Muscle layer of colon (tissue), 2 donors: ENCODE measurements around the gene ACP6.
A peak's percentile ranks its signal among the peaks of the same experiment; 100 is the strongest.
"Not testable (repeated sequence)": the region's sequence is repeated elsewhere in the genome, so short reads cannot be mapped to it uniquely, and the experiment has no call there.

ENCODE experiments used
- H3K27ac ChIP-seq: one replicate; pipeline ENCODE4 v1.7.0; 2013; ENCODE audit warnings: low read depth, mild to moderate bottlenecking, low read length, moderate library complexity
- H3K27me3 ChIP-seq, 2 donors: one replicate each; pipeline ENCODE4 v1.7.0; 2013; ENCODE audit warnings: low read length in 2 of 2, mild to moderate bottlenecking in 2 of 2; ENCODE audit not compliant: insufficient read depth in 2 of 2, control insufficient read depth in 1 of 2
- H3K36me3 ChIP-seq: one replicate; pipeline ENCODE4 v1.7.0; 2013; ENCODE audit warnings: mild to moderate bottlenecking, low read length; ENCODE audit not compliant: insufficient read depth
- H3K4me1 ChIP-seq: one replicate; pipeline ENCODE4 v1.7.0; 2013; ENCODE audit warnings: mild to moderate bottlenecking, low read length; ENCODE audit not compliant: insufficient read depth
- H3K4me3 ChIP-seq, 2 donors: one replicate each; pipeline ENCODE4 v1.7.0; 2013; ENCODE audit warnings: low read length in 2 of 2, low read depth in 1 of 2, mild to moderate bottlenecking in 1 of 2, moderate library complexity in 1 of 2
- H3K9ac ChIP-seq: one replicate; pipeline ENCODE4 v1.7.0; 2013; ENCODE audit warnings: low read length
- H3K9me3 ChIP-seq: one replicate; pipeline ENCODE4 v1.7.0; 2013; ENCODE audit warnings: mild to moderate bottlenecking, low read length
- donor health status: abdominal sarcoma.
- donor health status: Adenocarcinoma of cecum.

The ACP6 gene

DNA sequence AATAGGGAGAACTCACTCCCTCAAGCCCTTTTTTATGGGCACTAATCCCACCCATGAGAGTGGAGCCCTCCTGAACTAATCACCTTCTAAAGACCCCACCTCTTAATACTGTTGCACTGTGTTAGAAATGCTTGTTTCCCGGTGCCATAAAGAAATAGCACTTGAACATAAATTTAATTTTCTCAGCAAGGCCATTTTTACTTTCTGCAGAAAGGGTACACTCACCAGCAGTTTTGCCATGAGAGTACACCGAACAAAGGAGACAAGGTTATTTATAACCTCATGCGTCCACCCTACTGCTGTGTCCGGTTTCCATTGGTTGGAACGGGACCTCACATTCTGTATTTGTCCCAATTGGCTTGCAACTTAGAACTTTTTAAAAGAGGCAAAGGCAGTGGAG lies 7.4 kb upstream of the ACP6 start:
- not testable (repeated sequence) for H3K9me3 ChIP-seq, H3K36me3 ChIP-seq, H3K27ac ChIP-seq, H3K4me1 ChIP-seq, H3K4me3 ChIP-seq, H3K9ac ChIP-seq, H3K27me3 ChIP-seq

- H3K4me1 ChIP-seq: no peaks in the 10 kb centered on the region
- H3K27ac ChIP-seq: no peak overlapping the region
Measured at GRCh38 chr1:147676311-147677085, 6.2 kb upstream of the ACP6 start.

GRCh38 chr1:147673816-147674215 lies 3.5 kb upstream of the ACP6 start:
- Histone ChIP-seq H3K27ac (no peak overlapping the region), H3K9me3 (no peaks in the 10 kb centered on the region), H3K27me3 (no peaks in the 10 kb centered on the region), H3K4me1 (peaks cover 6% of the 10 kb centered on the region), H3K9ac (no peak overlapping the region), H3K36me3 (no peaks in the 10 kb centered on the region), H3K4me3 (no peak overlapping the region)

More at GRCh38 chr1:147676311-147677085, 6.2 kb upstream of the ACP6 start:
- no peaks in the 10 kb centered on the region for H3K36me3 ChIP-seq
- no peak overlapping the region for H3K9ac ChIP-seq
- no peaks in the 10 kb centered on the region for H3K27me3 ChIP-seq
- H3K4me3 ChIP-seq: no peak overlapping the region
- H3K9me3 ChIP-seq: no peaks in the 10 kb centered on the region

- Histone ChIP-seq H3K27me3 (no peaks in the 10 kb centered on the region), H3K4me3 (no peak overlapping the region), H3K27ac (no peak overlapping the region), H3K4me1 (peaks cover 10% of the 10 kb centered on the region), H3K36me3 (no peaks in the 10 kb centered on the region), H3K9ac (no peak overlapping the region), H3K9me3 (no peaks in the 10 kb centered on the region)
Measured at GRCh38 chr1:147673406-147673805, 3.1 kb upstream of the ACP6 start.

DNA sequence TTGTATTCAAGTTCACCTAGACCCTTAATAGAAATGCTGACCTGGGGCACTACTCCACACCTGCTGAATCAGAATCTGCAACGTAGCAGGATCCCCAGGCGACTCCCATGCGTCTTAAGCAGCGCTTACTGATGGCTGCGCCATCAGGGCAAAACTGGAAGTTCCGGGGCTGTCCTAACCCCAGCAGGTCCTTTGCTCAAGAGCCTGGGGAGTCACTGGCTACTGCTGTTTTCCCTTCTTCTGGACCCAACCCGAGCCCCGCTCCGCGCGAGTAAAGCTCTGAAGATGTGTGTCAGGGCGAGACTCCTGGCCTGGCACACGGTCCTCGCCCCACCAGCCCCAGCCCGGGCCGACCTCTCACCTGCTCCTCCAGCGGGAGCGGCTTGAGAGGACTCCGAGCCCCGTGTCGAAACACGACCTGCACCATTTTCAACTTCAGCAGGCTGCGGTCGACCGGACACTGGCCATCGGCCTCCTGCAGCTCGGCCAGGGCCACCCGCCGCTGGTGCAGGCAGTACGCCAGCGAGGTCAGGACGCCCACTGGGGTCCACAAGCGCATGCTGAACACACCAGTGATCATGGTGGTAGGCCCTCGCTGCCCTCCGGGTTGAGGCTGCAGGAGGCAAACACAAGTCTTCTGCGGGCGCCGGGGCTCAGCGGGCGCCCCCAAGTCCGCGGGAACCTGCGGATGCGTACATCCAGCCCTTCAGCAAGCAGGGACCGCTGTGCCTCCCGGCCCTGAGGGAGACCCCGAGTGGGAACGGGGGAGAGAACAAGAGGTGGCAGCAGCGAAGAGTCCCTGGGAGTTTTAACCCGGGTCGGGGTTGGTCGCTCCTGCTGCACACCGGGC lies 630 bp downstream of the ACP6 start:
- Histone ChIP-seq H3K36me3 (no peaks in the 10 kb centered on the region), H3K9ac (peak overlapping the region; percentile 32)

GRCh38 chr1:147665521-147665920 lies 4.8 kb downstream of the ACP6 start:
- Histone ChIP-seq H3K4me3 (no peak overlapping the region), H3K27ac (no peak overlapping the region), H3K27me3 (no peaks in the 10 kb centered on the region), H3K4me1 (peaks cover 10% of the 10 kb centered on the region), H3K9ac (no peak overlapping the region), H3K36me3 (no peaks in the 10 kb centered on the region), H3K9me3 (no peaks in the 10 kb centered on the region)

More for the DNA sequence above, 630 bp downstream of the ACP6 start:
- H3K4me1 ChIP-seq: peaks cover 10% of the 10 kb centered on the region
- no peaks in the 10 kb centered on the region for H3K27me3 ChIP-seq
- H3K4me3 ChIP-seq: peak overlapping the region; percentile 86 to 93
- no peaks in the 10 kb centered on the region for H3K9me3 ChIP-seq
- H3K27ac ChIP-seq: peak overlapping the region; percentile 80

GRCh38 chr1:147664206-147664605 lies 6.1 kb downstream of the ACP6 start:
- H3K36me3 ChIP-seq: peaks cover 3% of the 10 kb centered on the region
- no peaks in the 10 kb centered on the region for H3K27me3 ChIP-seq
- peaks cover 8% of the 10 kb centered on the region for H3K4me1 ChIP-seq
- H3K9ac ChIP-seq: no peak overlapping the region
- H3K27ac ChIP-seq: no peak overlapping the region
- no peak overlapping the region for H3K4me3 ChIP-seq
- no peaks in the 10 kb centered on the region for H3K9me3 ChIP-seq

- Histone ChIP-seq H3K27me3 (no peaks in the 10 kb centered on the region), H3K4me3 (no peak overlapping the region), H3K9me3 (no peaks in the 10 kb centered on the region), H3K9ac (no peak overlapping the region), H3K36me3 (peaks cover 64% of the 10 kb centered on the region), H3K4me1 (no peaks in the 10 kb centered on the region), H3K27ac (no peak overlapping the region)
Measured at GRCh38 chr1:147654511-147654910, 15.8 kb downstream of the ACP6 start.

- Histone ChIP-seq H3K9me3 (no peaks in the 10 kb centered on the region), H3K4me1 (no peaks in the 10 kb centered on the region), H3K36me3 (peaks cover 63% of the 10 kb centered on the region), H3K9ac (no peak overlapping the region), H3K4me3 (no peak overlapping the region), H3K27me3 (no peaks in the 10 kb centered on the region), H3K27ac (no peak overlapping the region)
Measured at GRCh38 chr1:147652306-147652705, 18.0 kb downstream of the ACP6 start.

GRCh38 chr1:147651466-147651865 lies 18.9 kb downstream of the ACP6 start:
- Histone ChIP-seq H3K27ac (no peak overlapping the region), H3K9ac (no peak overlapping the region), H3K4me3 (no peak overlapping the region), H3K4me1 (no peaks in the 10 kb centered on the region), H3K9me3 (no peaks in the 10 kb centered on the region), H3K27me3 (no peaks in the 10 kb centered on the region), H3K36me3 (peaks cover 63% of the 10 kb centered on the region)

- H3K4me1 ChIP-seq: no peaks in the 10 kb centered on the region
- H3K4me3 ChIP-seq: no peak overlapping the region
- no peaks in the 10 kb centered on the region for H3K27me3 ChIP-seq
- H3K9ac ChIP-seq: no peak overlapping the region
- peaks cover 51% of the 10 kb centered on the region for H3K36me3 ChIP-seq
- H3K27ac ChIP-seq: no peak overlapping the region
- H3K9me3 ChIP-seq: no peaks in the 10 kb centered on the region
Measured at GRCh38 chr1:147648933-147649332, 21.4 kb downstream of the ACP6 start.
